Right lobe of liver (tissue), 4 donors: ENCODE data around the gene MRAP.

ENCODE experiments used
- POLR2A ChIP-seq: fragments of 450-650 bp; IDR thresholded peaks from one replicate; pipeline ENCODE4 v1.6.1; 2017; ENCODE audit warnings: antibody characterized with exemption, mild to moderate bottlenecking
- TF ChIP-seq, protein P1 (sequence below), 4 donors: fragments of 200-600 bp in 3 of 4; fragments of 450-650 bp in 1 of 4; IDR thresholded peaks; one replicate each; pipeline versions ENCODE4 v1.5.1 to v1.8.0; 2016 to 2022; ENCODE audit warnings: antibody characterized with exemption in 4 of 4, mild to moderate bottlenecking in 2 of 4
- donor health status: DM: no; HTN: no; CAD: no.
- donor health status: DM: no; HTN: no; CAD: no.
- donor health status: DM: no; HTN: yes; CAD: no.

DNA sequence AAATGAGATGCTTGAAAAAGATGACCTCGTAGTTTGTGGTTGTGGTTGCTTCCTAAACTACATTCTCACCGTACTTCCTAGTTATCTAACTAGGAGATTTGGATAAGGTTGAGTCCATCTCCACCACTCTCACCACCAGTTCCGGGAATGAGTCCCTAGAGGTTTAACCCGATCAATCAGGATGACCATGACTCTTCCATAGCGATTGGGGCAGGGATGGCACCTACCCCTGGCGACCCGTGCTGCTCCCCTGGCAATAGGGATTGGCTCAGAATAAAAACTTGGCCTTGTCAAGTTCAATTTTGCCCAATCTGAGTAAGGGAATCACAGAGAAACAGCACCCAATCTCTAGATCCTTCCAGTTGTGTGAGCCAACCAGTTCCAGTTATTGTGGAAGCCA is 17.1 kb upstream of the MRAP start:
- TF ChIP-seq, protein P1, sequence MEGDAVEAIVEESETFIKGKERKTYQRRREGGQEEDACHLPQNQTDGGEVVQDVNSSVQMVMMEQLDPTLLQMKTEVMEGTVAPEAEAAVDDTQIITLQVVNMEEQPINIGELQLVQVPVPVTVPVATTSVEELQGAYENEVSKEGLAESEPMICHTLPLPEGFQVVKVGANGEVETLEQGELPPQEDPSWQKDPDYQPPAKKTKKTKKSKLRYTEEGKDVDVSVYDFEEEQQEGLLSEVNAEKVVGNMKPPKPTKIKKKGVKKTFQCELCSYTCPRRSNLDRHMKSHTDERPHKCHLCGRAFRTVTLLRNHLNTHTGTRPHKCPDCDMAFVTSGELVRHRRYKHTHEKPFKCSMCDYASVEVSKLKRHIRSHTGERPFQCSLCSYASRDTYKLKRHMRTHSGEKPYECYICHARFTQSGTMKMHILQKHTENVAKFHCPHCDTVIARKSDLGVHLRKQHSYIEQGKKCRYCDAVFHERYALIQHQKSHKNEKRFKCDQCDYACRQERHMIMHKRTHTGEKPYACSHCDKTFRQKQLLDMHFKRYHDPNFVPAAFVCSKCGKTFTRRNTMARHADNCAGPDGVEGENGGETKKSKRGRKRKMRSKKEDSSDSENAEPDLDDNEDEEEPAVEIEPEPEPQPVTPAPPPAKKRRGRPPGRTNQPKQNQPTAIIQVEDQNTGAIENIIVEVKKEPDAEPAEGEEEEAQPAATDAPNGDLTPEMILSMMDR (IDR thresholded peaks at IDR 0.05): no peak
- TF ChIP-seq POLR2A: no peak
